ENCODE data around the gene LRRC75B.

DNA sequence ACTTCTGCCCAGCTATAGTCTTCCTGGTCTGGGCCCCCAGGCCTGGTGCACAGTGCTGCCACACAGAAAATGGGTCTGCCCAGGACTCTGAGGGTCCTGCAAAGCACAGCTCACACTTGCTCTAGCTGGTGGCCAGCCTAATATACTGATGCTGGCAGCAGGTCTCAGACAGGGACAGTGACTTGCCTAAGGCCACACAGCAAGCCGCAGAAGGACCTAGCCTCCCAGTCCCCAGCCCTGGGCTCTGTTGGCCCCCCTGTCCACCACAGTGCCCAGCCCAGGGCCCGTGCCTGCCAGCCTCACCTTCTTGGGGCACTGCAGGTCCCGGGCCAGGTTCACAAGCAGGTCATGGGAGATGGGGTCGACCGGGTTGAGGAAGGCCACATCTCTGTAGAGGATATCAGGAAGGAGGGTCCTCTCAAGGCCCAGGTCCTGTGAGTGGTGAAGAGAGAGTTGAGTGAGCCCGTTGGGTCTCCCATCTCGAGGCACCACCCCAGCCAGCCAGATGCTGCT lies 3.3 kb downstream of the LRRC75B start:
- TF ChIP-seq, protein P1, sequence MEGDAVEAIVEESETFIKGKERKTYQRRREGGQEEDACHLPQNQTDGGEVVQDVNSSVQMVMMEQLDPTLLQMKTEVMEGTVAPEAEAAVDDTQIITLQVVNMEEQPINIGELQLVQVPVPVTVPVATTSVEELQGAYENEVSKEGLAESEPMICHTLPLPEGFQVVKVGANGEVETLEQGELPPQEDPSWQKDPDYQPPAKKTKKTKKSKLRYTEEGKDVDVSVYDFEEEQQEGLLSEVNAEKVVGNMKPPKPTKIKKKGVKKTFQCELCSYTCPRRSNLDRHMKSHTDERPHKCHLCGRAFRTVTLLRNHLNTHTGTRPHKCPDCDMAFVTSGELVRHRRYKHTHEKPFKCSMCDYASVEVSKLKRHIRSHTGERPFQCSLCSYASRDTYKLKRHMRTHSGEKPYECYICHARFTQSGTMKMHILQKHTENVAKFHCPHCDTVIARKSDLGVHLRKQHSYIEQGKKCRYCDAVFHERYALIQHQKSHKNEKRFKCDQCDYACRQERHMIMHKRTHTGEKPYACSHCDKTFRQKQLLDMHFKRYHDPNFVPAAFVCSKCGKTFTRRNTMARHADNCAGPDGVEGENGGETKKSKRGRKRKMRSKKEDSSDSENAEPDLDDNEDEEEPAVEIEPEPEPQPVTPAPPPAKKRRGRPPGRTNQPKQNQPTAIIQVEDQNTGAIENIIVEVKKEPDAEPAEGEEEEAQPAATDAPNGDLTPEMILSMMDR (IDR thresholded peaks at IDR 0.05; ENCODE audit: low read length): no peak
- no peak for TF ChIP-seq EZH2 (IDR thresholded peaks at IDR 0.05; ENCODE audit: borderline replicate concordance, low read length)
